Measurements from ENCODE around the gene PTPN1.
A peak's percentile ranks its signal among the peaks of the same experiment; 100 is the strongest.

Gene PTPN1

GRCh38 chr20:50577175-50578018, 67.2 kb downstream of the PTPN1 start:
- DNase-seq: no peak

- DNase-seq: no peak
Observed at GRCh38 chr20:50578061-50578777, 68.0 kb downstream of the PTPN1 start.

- DNase-seq: no peak
Observed at GRCh38 chr20:50578778-50579165, 68.6 kb downstream of the PTPN1 start.

- no peak for DNase-seq
Observed at GRCh38 chr20:50579511-50579910, 69.3 kb downstream of the PTPN1 start.

- DNase-seq: peak; percentile 54 to 72 (median 62)
Observed at GRCh38 chr20:50580016-50580747, 70.0 kb downstream of the PTPN1 start.

- no peak for DNase-seq
Observed at GRCh38 chr20:50580842-50581544, 70.8 kb downstream of the PTPN1 start.

GRCh38 chr20:50582092-50582491, 71.9 kb downstream of the PTPN1 start:
- DNase-seq: no peak

- DNase-seq: no peak
Observed at GRCh38 chr20:50582591-50583234, 72.5 kb downstream of the PTPN1 start.

GRCh38 chr20:50583442-50584150, 73.4 kb downstream of the PTPN1 start:
- DNase-seq: no peak

GRCh38 chr20:50584687-50585086, 74.5 kb downstream of the PTPN1 start:
- no peak for DNase-seq

- DNase-seq: no peak
Observed at GRCh38 chr20:50585214-50585613, 75.0 kb downstream of the PTPN1 start.

GRCh38 chr20:50585678-50586077, 75.5 kb downstream of the PTPN1 start:
- no peak for DNase-seq

GRCh38 chr20:50586531-50587232, 76.5 kb downstream of the PTPN1 start:
- no peak for DNase-seq

- DNase-seq: no peak
Observed at GRCh38 chr20:50587291-50587961, 77.2 kb downstream of the PTPN1 start.

GRCh38 chr20:50588034-50588736, 78.0 kb downstream of the PTPN1 start:
- DNase-seq: peak; percentile 68 to 87 (median 75)

GRCh38 chr20:50589548-50590347, 79.6 kb downstream of the PTPN1 start:
- DNase-seq: no peak

GRCh38 chr20:50590348-50590664, 80.1 kb downstream of the PTPN1 start:
- DNase-seq: no peak

- DNase-seq: no peak
Observed at GRCh38 chr20:50591233-50591852, 81.2 kb downstream of the PTPN1 start.
